GM18861 (cell line): ENCODE results near the gene THBD.

Source experiments
- ATAC-seq: cut with Tn5 transposase; IDR thresholded peaks from one replicate; pipeline ENCODE4 v1.9.1; 2021; ENCODE audit not compliant: unreplicated experiment

Gene THBD

GRCh38 chr20:23084845-23085365 is 35.4 kb upstream of the THBD start:
- no peak for ATAC-seq

DNA sequence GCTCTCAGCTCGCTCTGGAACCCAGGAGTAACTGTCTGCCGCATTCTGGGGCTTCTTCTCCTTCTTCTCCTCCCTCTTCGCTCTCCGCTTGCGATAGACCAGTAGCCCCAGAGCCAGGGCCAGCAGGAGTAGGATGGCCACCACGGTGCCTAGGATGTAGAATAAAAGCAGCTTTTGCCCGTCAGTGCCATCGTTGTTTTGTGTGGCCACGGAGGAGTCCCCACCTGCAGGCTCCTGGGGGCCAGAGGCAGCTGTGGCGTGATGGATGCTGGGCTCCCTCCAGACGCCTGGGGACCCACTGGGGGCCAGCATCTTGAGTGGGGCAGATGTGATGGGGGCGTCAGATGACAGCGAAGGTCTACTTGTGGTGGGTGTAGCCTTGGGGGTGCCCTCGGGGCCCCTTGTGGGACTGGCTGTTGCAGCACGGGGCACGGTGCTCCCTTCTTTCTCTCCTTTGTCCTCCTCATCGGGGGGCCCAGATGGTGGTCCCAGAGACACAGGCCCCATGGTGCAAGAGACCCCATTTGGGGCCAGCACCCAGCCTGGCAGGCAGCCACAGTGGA is 34.9 kb upstream of the THBD start:
- ATAC-seq: no peak

DNA sequence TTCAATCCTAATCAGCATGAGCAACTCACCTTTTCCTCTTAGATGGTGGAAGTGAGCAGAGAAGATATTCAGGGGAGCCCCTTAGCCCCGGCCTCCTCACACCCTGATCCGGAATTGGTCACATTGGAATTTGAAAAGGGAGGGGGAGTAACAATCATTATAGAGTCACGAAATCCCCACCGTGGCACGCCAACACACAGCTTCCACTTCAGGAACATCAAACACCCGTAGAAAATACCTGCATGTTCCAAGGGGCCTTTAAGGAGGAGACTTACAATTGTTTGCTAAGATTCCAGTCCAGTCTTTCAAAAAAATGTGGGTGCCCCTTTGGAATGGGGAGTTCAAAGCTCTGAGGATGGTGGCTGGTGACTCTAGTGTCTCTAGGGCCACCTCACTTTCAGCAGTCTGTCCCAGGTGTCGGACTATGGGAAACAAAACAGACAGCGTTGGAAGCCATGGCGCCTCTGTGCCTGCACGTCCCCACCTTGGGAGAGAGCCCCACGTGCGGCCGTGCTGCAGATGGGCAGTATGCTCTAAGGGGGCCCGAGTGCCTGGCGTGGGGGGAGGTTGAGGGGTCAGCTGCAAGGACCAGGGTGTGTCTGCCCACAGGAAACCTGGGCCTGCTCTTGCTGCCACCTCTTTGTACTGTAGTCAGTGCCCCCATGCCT is 34.2 kb upstream of the THBD start:
- no peak for ATAC-seq

GRCh38 chr20:23082846-23083552 is 33.5 kb upstream of the THBD start:
- ATAC-seq: no peak

DNA sequence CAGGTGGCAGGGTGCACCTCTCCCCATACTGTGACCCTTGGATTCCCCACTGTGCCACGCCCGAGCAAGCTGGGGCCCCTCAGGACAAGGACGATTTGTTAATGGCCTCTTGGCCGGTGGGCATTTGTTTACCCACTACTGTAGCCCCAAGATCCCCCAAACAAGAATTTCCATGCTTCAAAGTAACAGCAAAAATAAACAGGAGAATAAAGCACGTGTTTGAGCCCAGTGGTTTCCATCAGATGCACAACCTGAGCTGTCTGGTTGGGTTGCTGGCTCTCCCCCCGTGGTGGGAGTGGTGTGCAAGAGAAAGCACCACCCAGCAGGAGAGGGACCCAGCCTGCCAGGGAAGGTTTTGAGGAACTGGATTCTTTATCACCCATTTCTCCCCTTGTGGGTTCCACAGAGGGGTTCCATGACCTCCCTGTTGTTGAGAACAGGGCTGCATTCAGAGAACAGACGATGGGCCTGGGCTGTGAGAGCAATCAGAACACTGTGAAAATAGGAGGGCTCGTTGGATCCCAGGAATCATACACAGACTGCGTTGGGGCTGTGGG is 31.9 kb upstream of the THBD start:
- ATAC-seq: no peak

- ATAC-seq: no peak
These were observed 31.0 kb upstream of the THBD start for GRCh38 chr20:23080521-23080920.

- no peak for ATAC-seq
These were observed 30.5 kb upstream of the THBD start for GRCh38 chr20:23079926-23080325.

GRCh38 chr20:23079016-23079351 is 29.5 kb upstream of the THBD start:
- no peak for ATAC-seq

- ATAC-seq: no peak
These were observed 29.0 kb upstream of the THBD start for GRCh38 chr20:23078351-23079015.

DNA sequence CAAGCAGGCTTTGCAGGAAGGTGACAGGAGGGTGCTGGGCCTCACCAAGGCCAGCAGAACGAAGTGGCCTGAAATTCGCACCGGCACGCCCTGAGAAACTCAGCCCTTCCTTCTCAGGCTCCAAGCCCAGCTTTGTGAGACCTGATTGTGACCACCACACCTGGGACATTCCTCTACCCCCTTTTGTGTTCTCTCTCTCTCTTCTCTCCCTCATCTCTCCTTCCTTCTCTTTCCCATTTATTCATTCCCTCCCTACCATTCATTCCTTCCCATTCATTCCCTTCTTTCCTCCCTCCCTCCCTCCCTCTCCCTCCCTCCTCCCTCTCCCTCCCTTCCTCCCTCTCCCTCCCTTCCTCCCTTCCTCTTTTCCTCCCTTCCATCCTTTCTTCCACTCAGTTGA is 27.8 kb upstream of the THBD start:
- no peak for ATAC-seq

DNA sequence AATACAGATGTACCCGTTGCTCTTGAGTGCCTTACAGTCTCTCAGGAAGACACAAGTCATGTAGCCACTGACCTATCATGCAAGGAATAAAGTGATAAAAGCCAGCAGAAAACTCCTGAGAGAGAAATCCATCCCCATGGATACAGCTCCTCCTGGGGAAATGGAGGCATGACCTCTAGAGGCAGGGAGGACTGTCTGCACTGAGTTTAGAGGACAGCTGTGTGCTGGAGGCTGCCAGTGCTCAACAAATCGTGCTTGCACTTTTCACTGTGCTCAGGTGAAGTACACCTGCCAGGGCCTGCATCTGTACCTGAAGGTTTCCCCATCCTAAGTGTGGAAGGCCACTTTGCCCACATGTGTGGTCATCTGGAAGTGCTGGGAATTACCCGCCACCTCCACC is 24.6 kb upstream of the THBD start:
- no peak for ATAC-seq

- ATAC-seq: no peak
These were observed 23.6 kb upstream of the THBD start for GRCh38 chr20:23072892-23073586.

GRCh38 chr20:23071996-23072395 is 22.5 kb upstream of the THBD start:
- ATAC-seq: no peak

GRCh38 chr20:23071398-23071797 is 21.9 kb upstream of the THBD start:
- no peak for ATAC-seq

DNA sequence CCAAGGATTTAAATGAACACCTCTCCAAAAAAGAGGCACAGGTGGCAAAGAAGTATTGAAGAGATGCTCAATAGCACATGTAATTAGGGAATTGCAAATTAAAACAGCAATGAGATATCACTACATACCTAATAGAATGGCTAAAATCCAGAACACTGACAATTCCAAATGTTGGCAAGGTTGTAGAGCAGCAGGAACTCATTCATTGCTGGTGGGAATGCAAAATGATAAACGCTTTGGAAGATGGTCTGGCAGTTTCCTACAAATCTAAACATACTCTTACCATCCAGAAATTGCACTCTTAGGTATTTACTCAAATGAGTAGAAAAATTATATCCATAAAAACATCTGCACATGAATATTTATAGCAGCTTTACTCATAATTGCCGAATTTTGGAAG is 19.6 kb upstream of the THBD start:
- no peak for ATAC-seq

DNA sequence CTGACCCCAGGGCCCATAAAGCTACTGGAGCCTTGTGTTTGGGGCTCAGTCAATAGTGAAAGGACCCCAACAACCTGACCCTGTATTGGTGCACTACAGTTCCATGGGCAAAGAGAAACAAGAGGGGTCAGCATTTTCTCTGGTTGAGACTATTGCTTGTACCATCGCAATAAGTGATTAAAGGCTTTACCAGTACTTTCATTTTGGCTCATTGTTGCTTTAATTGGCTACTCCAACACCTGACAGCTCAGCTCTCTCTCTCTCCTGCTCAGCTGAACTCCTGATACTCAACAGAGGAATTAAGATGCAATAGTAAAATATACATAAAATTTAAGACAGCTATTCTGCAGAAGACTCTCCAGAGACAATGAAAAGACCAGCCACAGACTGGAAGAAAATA is 18.8 kb upstream of the THBD start:
- ATAC-seq: no peak

DNA sequence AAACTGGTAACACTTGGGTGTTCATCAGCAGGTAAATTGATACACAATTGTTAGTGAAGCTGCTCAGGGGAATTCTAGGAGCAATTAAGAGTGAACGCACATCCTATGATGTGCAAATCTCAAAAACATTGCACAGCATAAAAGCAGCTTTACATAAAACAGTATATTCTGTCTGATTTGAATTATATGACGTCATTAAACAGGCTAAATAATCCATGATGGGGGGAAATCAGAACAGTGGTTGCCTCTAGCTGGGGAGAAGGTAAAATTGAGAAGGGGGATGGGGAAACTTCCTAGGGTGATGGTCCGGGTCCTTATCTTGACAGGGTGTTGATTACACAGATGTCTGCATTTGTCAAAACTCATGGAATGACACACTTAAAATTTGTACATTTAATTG is 17.3 kb upstream of the THBD start:
- ATAC-seq: no peak

DNA sequence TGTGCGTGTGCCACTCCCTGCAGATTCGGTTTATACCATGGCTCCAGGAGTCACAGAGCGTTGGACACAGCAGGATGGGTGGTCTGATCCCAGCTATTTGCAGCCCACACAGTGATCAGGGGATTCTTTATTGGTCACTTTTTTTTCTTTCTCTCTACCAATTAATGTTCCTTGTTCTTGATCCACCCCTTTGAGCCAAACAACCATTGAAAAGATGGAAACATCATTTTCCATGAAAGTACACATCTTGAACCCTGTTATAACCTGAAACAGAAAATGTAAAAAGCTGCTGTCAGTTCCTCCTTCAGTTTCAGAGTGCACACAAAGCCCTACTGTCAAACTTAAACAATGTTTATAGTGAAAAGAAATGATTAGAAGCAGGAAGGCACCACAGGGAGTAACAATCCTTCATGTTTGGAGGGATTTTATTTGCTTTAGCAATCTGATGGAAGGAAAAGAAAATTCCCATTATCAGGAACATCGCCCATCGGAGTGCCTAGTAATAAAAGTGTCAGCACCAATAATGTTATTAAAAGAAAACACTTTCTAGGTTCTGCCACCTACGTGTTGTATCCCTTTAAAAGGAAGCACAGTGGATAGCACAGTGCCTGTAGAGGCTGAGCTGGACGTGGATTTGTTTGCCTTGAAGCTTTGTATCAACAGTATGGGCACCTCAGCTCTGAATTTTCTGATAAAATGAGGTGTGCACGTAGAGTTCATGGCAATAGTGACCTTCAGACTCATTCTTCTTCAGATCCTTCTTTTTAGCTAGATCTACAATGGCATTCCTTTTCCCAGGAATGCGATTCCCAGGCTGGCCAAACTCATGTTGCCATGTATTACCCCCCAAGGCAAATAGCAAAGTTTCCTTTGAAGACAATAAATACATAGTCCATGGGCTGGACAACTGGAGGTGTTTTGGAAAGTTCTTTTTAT is 16.1 kb upstream of the THBD start:
- ATAC-seq: no peak

GRCh38 chr20:23063581-23063980 is 14.1 kb upstream of the THBD start:
- no peak for ATAC-seq

- no peak for ATAC-seq
These were observed 13.7 kb upstream of the THBD start for GRCh38 chr20:23063168-23063567.
